GM21529 (cell line): ENCODE results near the gene P4HA2.
"Not testable (repeated sequence)": the region's sequence is repeated elsewhere in the genome, so short reads cannot be mapped to it uniquely, and the experiment has no call there.

ENCODE experiments used
- ATAC-seq: cut with Tn5 transposase; IDR thresholded peaks from one replicate; pipeline ENCODE4 v1.9.1; 2021; ENCODE audit not compliant: unreplicated experiment

The P4HA2 gene

DNA sequence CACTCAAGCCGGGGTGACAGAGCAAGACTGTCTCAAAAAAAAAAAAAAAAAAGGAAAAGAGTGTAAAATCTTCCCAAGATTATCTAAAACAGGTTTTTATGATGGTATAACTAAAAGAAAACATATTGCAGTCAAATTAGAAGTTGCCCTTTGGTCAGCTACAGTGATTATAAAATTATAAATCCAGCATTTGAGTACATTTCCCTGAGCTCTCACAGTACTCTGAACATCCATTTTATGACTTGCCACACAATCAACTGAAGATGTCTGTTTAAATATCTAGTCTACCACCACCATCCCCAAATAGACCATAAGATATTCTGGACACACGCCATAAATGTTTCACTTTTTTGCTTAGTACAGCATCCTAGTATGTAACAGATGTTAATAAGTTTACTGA is 77.1 kb downstream of the P4HA2 start:
- ATAC-seq = no peak

DNA sequence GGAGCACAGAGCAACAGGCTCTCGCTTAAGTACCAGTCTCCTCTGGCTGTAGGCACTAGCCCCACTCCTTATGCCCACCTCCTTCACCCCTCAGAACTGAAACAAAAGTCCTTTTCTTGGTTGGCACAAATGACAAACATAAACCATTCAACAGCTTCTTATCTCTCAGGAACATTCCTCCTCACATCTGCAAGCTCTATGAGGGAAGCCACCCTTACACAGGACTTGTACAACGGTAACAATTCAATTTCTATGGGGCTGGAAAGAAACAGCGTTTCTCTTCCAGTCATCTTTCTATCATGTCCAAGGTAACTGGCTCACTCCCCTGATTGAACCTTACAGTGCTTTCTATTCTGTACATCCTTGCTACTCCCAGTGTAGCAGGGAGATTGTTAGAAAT is 80.0 kb downstream of the P4HA2 start:
- no peak for ATAC-seq

DNA sequence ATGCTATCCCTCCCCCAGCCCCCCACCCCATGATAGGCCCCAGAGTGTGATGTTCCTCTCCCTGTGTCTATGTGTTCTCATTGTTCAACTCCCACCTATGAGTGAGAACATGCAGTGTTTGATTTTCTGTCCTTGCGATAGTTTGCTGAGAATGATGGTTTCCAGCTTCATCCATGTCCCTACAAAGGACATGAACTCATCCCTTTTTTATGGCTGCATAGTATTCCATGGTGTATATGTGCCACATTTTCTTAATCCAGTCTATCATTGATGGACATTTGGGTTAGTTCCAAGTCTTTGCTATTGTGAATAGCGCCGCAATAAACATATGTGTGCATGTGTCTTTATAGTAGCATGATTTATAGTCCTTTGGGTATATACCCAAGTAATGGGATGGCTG is 82.3 kb downstream of the P4HA2 start:
- ATAC-seq = not testable (repeated sequence)

DNA sequence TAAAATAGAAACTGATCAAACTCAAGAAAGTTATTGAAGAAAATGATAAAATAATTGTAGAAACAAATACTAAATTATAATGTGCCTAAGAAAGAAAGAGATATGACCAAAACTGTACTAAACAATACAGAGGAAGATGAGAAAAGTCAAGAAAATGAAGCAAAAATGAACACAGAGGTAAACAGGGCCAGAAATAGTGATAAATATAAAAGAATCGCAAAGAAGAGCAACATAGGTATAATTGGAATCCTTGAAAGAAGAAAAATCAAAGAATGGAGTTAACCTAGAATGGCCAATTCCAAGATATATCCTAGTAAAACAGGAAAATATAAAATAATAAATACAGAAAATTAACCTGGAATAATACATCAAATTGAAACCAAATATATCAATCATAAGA is 84.5 kb downstream of the P4HA2 start:
- ATAC-seq = no peak

DNA sequence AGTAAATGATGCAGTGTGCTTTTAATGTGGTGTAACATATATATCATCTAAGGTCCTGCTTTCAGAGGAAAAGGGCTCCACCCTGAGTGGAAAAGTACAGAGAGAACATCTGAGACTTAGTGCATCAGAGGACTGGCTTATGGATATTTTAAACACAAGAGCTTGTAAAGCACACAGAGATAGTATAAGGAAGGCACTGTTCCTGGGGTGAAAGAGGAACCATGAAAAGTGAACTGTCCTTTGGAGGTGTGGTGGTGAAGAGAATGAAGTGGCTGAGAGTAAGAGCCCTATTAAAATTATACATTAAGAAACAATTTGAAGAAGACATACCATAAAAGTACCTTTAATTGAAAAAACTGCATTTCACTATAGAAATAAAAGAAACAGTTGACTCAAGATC is 85.2 kb downstream of the P4HA2 start:
- ATAC-seq = no peak
